Measurements from ENCODE around the gene PNPLA7. TPM values are rescaled to one million over a fixed set of nuclear protein-coding genes. Genes with fewer than 3 reads are reported as not detected.

The PNPLA7 gene
- total and polyA plus RNA-seq, 2 of the 4 experiments (the other 2 are of a cell fraction), result under 0.01 to 0.89 TPM

GRCh38 chr9:137492464-137493363 lies 57.5 kb downstream of the PNPLA7 start (continued):
- TF ChIP-seq BHLHE40 (IDR thresholded peaks at IDR 0.05; ENCODE audit: low read depth, low read length), result no peak

GRCh38 chr9:137491735-137492432 lies 58.3 kb downstream of the PNPLA7 start:
- intact Hi-C loops (cut with micrococcal nuclease), result no loop called here
- Histone ChIP-seq H2AK9ac (replicated peaks; ENCODE audit: low read depth, low read length, poor library complexity) (no peak overlapping the region), H2BK5ac (ENCODE audit: low read depth, low read length, poor library complexity, severe bottlenecking) (no peak overlapping the region), H3K18ac (ENCODE audit: low read depth, low read length) (no peak overlapping the region), H2BK120ac (ENCODE audit: low read depth, low read length) (no peak overlapping the region), H4K8ac (ENCODE audit: low read depth in 2 of 2, low read length in 2 of 2) (no peak overlapping the region), H3K79me1 (ENCODE audit: low read depth in 1 of 2, low read length in 2 of 2) (no peaks in the 10 kb centered on the region), H4K5ac (ENCODE audit: low read depth, low read length) (no peak overlapping the region), H2AK5ac (ENCODE audit: low read depth, low read length) (no peak overlapping the region), H3K27ac (ENCODE audit: insufficient read depth, low read length) (no peak overlapping the region), H3K27me3 (ENCODE audit: control insufficient read depth, insufficient read depth, low read length) (peaks cover 28% of the 10 kb centered on the region), H3K23ac (ENCODE audit: low read depth, low read length) (no peak overlapping the region), H2BK20ac (ENCODE audit: low read depth, low read length) (no peak overlapping the region), H3K14ac (replicated peaks; ENCODE audit: low read depth, low read length) (no peak overlapping the region), H3K4ac (ENCODE audit: low read depth, low read length) (no peak overlapping the region), H3K36me3 (ENCODE audit: control insufficient read depth, insufficient read depth, low read length) (no peaks in the 10 kb centered on the region), H2BK15ac (ENCODE audit: low read depth, low read length) (no peak overlapping the region), H3K56ac (ENCODE audit: extremely low read depth, insufficient read depth, low read length) (no peak overlapping the region), H3K9me1 (ENCODE audit: insufficient read depth, low read length) (no peaks in the 10 kb centered on the region; the same call in 1 of the 2 replicates), H3K9ac (ENCODE audit: low read depth, low read length) (no peak overlapping the region), H3K4me1 (ENCODE audit: control insufficient read depth, insufficient read depth, low read length) (peaks cover 2% of the 10 kb centered on the region; the same call in 1 of the 2 replicates), H4K20me1 (ENCODE audit: insufficient read depth, low read length) (peaks cover 6% of the 10 kb centered on the region; the same call in 1 of the 2 replicates), H3K4me2 (ENCODE audit: low read depth, low read length) (no peak overlapping the region), H4K91ac (ENCODE audit: insufficient read depth, low read depth, low read length) (no peak overlapping the region), H3K9me3 (ENCODE audit: control insufficient read depth, insufficient read depth, low read length) (peaks cover 4% of the 10 kb centered on the region; the same call in 1 of the 2 replicates), H3K4me3 (ENCODE audit: insufficient read depth, low read depth, low read length) (no peak overlapping the region), H2AFZ (replicated peaks; ENCODE audit: low read length, poor library complexity) (no peak overlapping the region)
- DNase-seq, result no peak
- ChIA-PET CTCF (no interaction called here), POLR2A (ENCODE audit: unreplicated experiment) (no interaction called here)
- BruUV-seq (replicated peaks), result no TSS peak
- in situ Hi-C loops (cut with MboI; ENCODE audit: low sequenced_read_pairs), result no loop called here
- 56% methylated on average over 7 of the region's 13 CpGs; no CpG with 5 or more reads in 1 of the 2 experiments for WGBS, 2 experiments (ENCODE audit: extremely low coverage in 2 of 2, insufficient read length in 1 of 2)
- no peak for ATAC-seq (ENCODE audit: low read depth)
- dilution Hi-C loops (cut with HindIII; ENCODE audit: low sequenced_read_pairs, unreplicated experiment), result no loop called here
- TF ChIP-seq RFX5 (IDR thresholded peaks at IDR 0.05; ENCODE audit: low read depth, low read length), result no peak
- no peak for TF ChIP-seq FOS (IDR thresholded peaks at IDR 0.05; ENCODE audit: low read depth, low read length)
- TF ChIP-seq ELK1 (IDR thresholded peaks at IDR 0.05; ENCODE audit: borderline replicate concordance, low read depth, low read length), result no peak
- TF ChIP-seq RAD21 (IDR thresholded peaks at IDR 0.05; ENCODE audit: low read length), result no peak
- no peak for TF ChIP-seq CHD1 (IDR thresholded peaks at IDR 0.05; ENCODE audit: low read depth, low read length)
- no peak for TF ChIP-seq POLR2A (IDR thresholded peaks at IDR 0.05; ENCODE audit: low read depth, low read length)
- no peak for TF ChIP-seq SMC3 (IDR thresholded peaks at IDR 0.05; ENCODE audit: low read depth, low read length)
- TF ChIP-seq CEBPB (IDR thresholded peaks at IDR 0.05; ENCODE audit: low read depth, low read length), result no peak
- TF ChIP-seq CTCF (conservative IDR thresholded peaks at IDR 0.05; ENCODE audit: low read depth, low read length), result no peak
- no peak for TF ChIP-seq MXI1 (IDR thresholded peaks at IDR 0.05; ENCODE audit: borderline replicate concordance, low read depth, low read length)
- no peak for TF ChIP-seq MAFK (IDR thresholded peaks at IDR 0.05; ENCODE audit: low read depth, low read length)

Data from IMR-90 (cell line).